Hematopoietic multipotent progenitor cell treated with erythropoietin and hydrocortisone succinate and interleukin-3 and kit ligand, for 15 days (in vitro differentiated cells): ENCODE data around the gene MAGI2.
"Not testable (repeated sequence)": the region's sequence is repeated elsewhere in the genome, so short reads cannot be mapped to it uniquely, and the experiment has no call there.

Source experiments
- DNase-seq: peaks from one replicate; pipeline ENCODE4 v3.0.0-alpha.2; 2015; ENCODE audit warnings: low spot score

Gene MAGI2

GRCh38 chr7:79157281-79157680 lies 296.2 kb downstream of the MAGI2 start:
- DNase-seq, result no peak

- no peak for DNase-seq
Measured at GRCh38 chr7:79149831-79150230, 303.6 kb downstream of the MAGI2 start.

GRCh38 chr7:79142706-79143105 lies 310.8 kb downstream of the MAGI2 start:
- DNase-seq, result no peak

GRCh38 chr7:79141252-79141651 lies 312.2 kb downstream of the MAGI2 start:
- no peak for DNase-seq

- no peak for DNase-seq
Measured at GRCh38 chr7:79137942-79138341, 315.5 kb downstream of the MAGI2 start.

- no peak for DNase-seq
Measured at GRCh38 chr7:79132844-79133451, 320.5 kb downstream of the MAGI2 start.

GRCh38 chr7:79130715-79131114 lies 322.8 kb downstream of the MAGI2 start:
- no peak for DNase-seq

GRCh38 chr7:79124331-79124730 lies 329.1 kb downstream of the MAGI2 start:
- no peak for DNase-seq

- no peak for DNase-seq
Measured at GRCh38 chr7:79118143-79118542, 335.3 kb downstream of the MAGI2 start.

GRCh38 chr7:79096361-79096805 lies 357.1 kb downstream of the MAGI2 start:
- no peak for DNase-seq

- no peak for DNase-seq
Measured at GRCh38 chr7:79093421-79093820, 360.0 kb downstream of the MAGI2 start.

GRCh38 chr7:79091661-79092060 lies 361.8 kb downstream of the MAGI2 start:
- no peak for DNase-seq

- DNase-seq, result no peak
Measured at GRCh38 chr7:79091011-79091410, 362.5 kb downstream of the MAGI2 start.

- DNase-seq, result no peak
Measured at GRCh38 chr7:79090543-79090942, 362.9 kb downstream of the MAGI2 start.

GRCh38 chr7:79084423-79084822 lies 369.0 kb downstream of the MAGI2 start:
- DNase-seq, result no peak

GRCh38 chr7:79079919-79080554 lies 373.4 kb downstream of the MAGI2 start:
- DNase-seq, result no peak

- no peak for DNase-seq
Measured at GRCh38 chr7:79078273-79078672, 375.2 kb downstream of the MAGI2 start.

- not testable (repeated sequence) for DNase-seq
Measured at GRCh38 chr7:79071187-79071586, 382.3 kb downstream of the MAGI2 start.

GRCh38 chr7:79064187-79064823 lies 389.2 kb downstream of the MAGI2 start:
- no peak for DNase-seq

- no peak for DNase-seq
Measured at GRCh38 chr7:79063019-79063698, 390.3 kb downstream of the MAGI2 start.

GRCh38 chr7:79060498-79060897 lies 393.0 kb downstream of the MAGI2 start:
- no peak for DNase-seq

- no peak for DNase-seq
Measured at GRCh38 chr7:79055722-79056415, 397.6 kb downstream of the MAGI2 start.
